ENCODE measurements around the gene FGD5. TPM values are rescaled to one million over a fixed set of nuclear protein-coding genes. Genes with fewer than 3 reads are reported as not detected.

The FGD5 gene
- total RNA-seq, 1 donor from 2014 or later, result 16.2 TPM

DNA sequence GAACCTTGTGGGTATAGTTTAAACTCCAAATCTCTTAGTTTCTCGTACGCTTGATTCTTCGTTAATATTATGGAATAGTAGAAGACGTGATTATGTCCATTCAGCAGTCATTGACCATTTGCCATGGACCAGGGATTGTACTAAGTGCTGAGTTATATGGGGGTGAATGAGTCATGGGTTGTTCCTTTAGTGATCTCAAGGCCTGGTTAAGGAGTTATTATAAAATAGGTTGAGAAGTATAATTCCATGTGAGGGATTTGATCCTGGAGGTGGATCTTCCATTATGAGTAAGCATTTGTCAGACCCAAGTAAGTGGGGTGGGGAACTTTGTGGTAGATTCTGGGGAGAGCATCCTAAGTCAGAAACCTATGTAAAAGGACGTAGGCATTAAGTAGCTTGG lies 144.0 kb downstream of the FGD5 start:
- no peak for DNase-seq (ENCODE audit: extremely low spot score in 2 of 2)
- no peaks in the 10 kb centered on the region for H3K36me3 ChIP-seq
- H3K4me1 ChIP-seq, result peaks cover 6% of the 10 kb centered on the region
- no peaks in the 10 kb centered on the region for H3K9me3 ChIP-seq
- TF ChIP-seq, protein P1, sequence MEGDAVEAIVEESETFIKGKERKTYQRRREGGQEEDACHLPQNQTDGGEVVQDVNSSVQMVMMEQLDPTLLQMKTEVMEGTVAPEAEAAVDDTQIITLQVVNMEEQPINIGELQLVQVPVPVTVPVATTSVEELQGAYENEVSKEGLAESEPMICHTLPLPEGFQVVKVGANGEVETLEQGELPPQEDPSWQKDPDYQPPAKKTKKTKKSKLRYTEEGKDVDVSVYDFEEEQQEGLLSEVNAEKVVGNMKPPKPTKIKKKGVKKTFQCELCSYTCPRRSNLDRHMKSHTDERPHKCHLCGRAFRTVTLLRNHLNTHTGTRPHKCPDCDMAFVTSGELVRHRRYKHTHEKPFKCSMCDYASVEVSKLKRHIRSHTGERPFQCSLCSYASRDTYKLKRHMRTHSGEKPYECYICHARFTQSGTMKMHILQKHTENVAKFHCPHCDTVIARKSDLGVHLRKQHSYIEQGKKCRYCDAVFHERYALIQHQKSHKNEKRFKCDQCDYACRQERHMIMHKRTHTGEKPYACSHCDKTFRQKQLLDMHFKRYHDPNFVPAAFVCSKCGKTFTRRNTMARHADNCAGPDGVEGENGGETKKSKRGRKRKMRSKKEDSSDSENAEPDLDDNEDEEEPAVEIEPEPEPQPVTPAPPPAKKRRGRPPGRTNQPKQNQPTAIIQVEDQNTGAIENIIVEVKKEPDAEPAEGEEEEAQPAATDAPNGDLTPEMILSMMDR (IDR thresholded peaks at IDR 0.05), result no peak
- TF ChIP-seq POLR2AphosphoS5 (IDR thresholded peaks at IDR 0.05; ENCODE audit: insufficient read depth in 1 of 2, low read depth in 1 of 2) (no peak), POLR2A (IDR thresholded peaks at IDR 0.05) (no peak)
- H3K27ac ChIP-seq, result no peak overlapping the region
- no peak overlapping the region for H3K4me3 ChIP-seq
- no peaks in the 10 kb centered on the region for H3K27me3 ChIP-seq
- intact Hi-C loops (cut with DNase I), result no loop called here

DNA sequence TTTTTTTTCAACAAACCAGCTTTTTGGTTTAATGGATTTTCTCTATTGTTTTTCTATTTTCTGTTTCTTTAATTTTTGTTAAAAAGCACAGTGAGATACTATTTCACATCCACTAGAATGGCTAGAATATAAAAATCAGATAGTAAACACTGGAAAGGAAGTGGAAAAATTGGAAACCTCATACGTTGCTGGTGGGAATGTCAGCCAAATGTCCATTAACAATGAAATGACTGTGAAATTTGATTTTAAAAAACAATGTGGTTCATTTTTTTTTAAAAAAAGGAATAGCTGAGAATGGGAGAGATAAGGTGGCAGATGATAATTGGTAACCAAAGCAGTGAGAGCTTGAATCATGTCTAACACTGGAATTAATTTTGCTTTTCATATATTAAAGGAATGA lies 148.5 kb downstream of the FGD5 start:
- Histone ChIP-seq H3K27ac (no peak overlapping the region), H3K4me3 (no peak overlapping the region), H3K4me1 (no peaks in the 10 kb centered on the region), H3K9me3 (no peaks in the 10 kb centered on the region), H3K27me3 (no peaks in the 10 kb centered on the region), H3K36me3 (peaks cover 0 to 6% of the 10 kb centered on the region in 2 donors)
- intact Hi-C loops (cut with DNase I), result no loop called here
- DNase-seq (ENCODE audit: extremely low spot score in 2 of 2), result no peak
- TF ChIP-seq POLR2AphosphoS5 (IDR thresholded peaks at IDR 0.05; ENCODE audit: insufficient read depth in 1 of 2, low read depth in 1 of 2) (no peak), POLR2A (IDR thresholded peaks at IDR 0.05) (no peak)
- TF ChIP-seq, protein P1 (IDR thresholded peaks at IDR 0.05), result no peak

DNA sequence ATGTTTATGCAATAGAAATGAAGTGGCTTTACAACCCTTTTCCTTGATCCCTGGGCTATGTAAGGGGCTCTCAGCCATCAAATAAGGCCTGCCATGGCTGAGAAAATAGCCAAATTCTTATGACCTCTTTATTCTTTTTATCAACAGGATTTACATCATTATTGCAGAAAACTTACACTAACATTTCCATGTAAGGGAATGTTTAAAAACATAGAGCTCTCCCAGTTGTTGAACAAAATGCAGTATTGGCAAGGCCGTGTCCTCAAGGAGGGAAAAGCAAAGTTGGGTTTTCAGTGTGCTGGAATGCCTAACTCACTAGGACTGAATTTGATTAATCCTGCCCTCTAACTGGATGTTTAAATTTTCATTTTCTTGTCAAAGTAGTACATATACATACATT lies 150.9 kb downstream of the FGD5 start:
- H3K4me1 ChIP-seq, result no peaks in the 10 kb centered on the region
- TF ChIP-seq POLR2A (IDR thresholded peaks at IDR 0.05), result no peak
- TF ChIP-seq, protein P1 (IDR thresholded peaks at IDR 0.05), result no peak
- peaks cover 0 to 19% of the 10 kb centered on the region in 2 donors for H3K36me3 ChIP-seq
- no peak overlapping the region for H3K27ac ChIP-seq
- no peak overlapping the region for H3K4me3 ChIP-seq
- no peaks in the 10 kb centered on the region for H3K27me3 ChIP-seq
- no peaks in the 10 kb centered on the region for H3K9me3 ChIP-seq
- no peak for DNase-seq (ENCODE audit: extremely low spot score in 2 of 2)
- intact Hi-C loops (cut with DNase I), result no loop called here

DNA sequence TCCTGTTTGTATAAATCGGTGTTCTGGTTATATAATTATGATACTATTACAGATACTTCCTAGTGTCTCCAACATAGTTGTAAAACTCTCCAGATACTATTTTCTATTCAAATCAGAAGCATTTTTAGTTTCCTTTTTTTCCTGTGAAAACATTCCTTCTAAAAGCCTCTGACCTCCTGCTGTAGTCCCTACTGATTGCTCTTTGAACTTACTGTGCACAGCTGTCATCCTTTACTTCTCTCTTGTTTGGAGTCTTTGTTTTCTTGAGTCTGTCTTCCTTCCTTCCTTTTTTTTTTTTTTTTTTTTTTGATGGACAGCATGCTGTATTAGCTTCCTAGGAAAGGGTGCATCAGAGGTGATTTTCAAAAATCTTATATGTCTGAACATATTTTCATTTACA lies 157.6 kb downstream of the FGD5 start:
- H3K36me3 ChIP-seq, result peaks cover 0 to 19% of the 10 kb centered on the region in 2 donors
- H3K4me3 ChIP-seq, result no peak overlapping the region
- intact Hi-C loops (cut with DNase I), result no loop called here
- H3K27me3 ChIP-seq, result no peaks in the 10 kb centered on the region
- no peak for DNase-seq (ENCODE audit: extremely low spot score in 2 of 2)
- H3K9me3 ChIP-seq, result no peaks in the 10 kb centered on the region
- no peak overlapping the region for H3K27ac ChIP-seq
- H3K4me1 ChIP-seq, result peaks cover 10% of the 10 kb centered on the region
- no peak for TF ChIP-seq POLR2AphosphoS5 (IDR thresholded peaks at IDR 0.05; ENCODE audit: insufficient read depth in 1 of 2, low read depth in 1 of 2)
- TF ChIP-seq POLR2A (IDR thresholded peaks at IDR 0.05), result no peak
- TF ChIP-seq, protein P1 (IDR thresholded peaks at IDR 0.05), result no peak

DNA sequence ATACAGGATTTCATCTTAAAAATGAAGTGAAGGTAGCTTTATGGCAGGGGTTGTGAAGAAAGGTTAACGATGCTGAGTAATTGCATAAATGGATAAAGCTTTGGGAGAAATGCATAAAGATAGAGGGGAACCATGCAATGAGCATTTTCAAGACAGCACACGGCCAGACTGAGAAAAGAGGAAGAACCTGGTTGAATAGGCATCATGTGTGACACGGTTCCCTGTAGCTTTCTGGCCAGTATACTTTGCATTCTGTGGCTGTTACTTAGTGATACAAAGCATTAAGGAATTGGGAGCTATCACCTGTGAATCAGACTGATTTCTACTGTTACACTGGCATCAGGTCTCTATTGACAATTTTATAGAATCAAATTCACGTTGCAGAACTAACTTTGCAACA lies 161.9 kb downstream of the FGD5 start:
- peaks cover 9% of the 10 kb centered on the region for H3K4me1 ChIP-seq
- H3K9me3 ChIP-seq, result no peaks in the 10 kb centered on the region
- DNase-seq (ENCODE audit: extremely low spot score in 2 of 2), result no peak
- TF ChIP-seq POLR2AphosphoS5 (IDR thresholded peaks at IDR 0.05; ENCODE audit: insufficient read depth in 1 of 2, low read depth in 1 of 2), result no peak
- TF ChIP-seq POLR2A (IDR thresholded peaks at IDR 0.05), result no peak
- TF ChIP-seq, protein P1 (IDR thresholded peaks at IDR 0.05), result no peak
- H3K27me3 ChIP-seq, result no peaks in the 10 kb centered on the region
- intact Hi-C loops (cut with DNase I), result no loop called here
- no peak overlapping the region for H3K4me3 ChIP-seq
- H3K36me3 ChIP-seq, result no peaks in the 10 kb centered on the region
- no peak overlapping the region for H3K27ac ChIP-seq

Other genes starting within 250 kb of the FGD5 start
- gene CCDC174, start 167.2 kb upstream of the FGD5 start, total RNA-seq, result 31.2 TPM
- gene C3orf20, start 143.8 kb upstream of the FGD5 start, total RNA-seq, result 0.49 TPM
- 40.0 TPM for gene NR2C2, start 128.6 kb downstream of the FGD5 start, total RNA-seq
- 27.0 TPM for gene MRPS25, start 246.4 kb downstream of the FGD5 start, total RNA-seq

Measured in vagina (tissue), 2 donors.